Thyroid gland (tissue), 4 donors: ENCODE measurements around the gene POLK. TPM values are rescaled to one million over a fixed set of nuclear protein-coding genes. Genes with fewer than 3 reads are reported as not detected.

Experiments used
- DNase-seq, 2 donors: peaks; one replicate each; pipeline ENCODE4 v3.0.0-alpha.2; 2019
- H3K27ac ChIP-seq, 3 donors: fragments of 200-600 bp; sonication (generic); 1 replicate in 2 of 3; 2 replicates in 1 of 3; pipeline ENCODE4 v1.5.1; 2016 to 2019; ENCODE audit warnings: mild to moderate bottlenecking in 1 of 3, moderate library complexity in 1 of 3
- H3K27me3 ChIP-seq: fragments of 200-600 bp; sonication (generic); one replicate; pipeline ENCODE4 v1.5.1; 2019
- H3K36me3 ChIP-seq, 2 donors: fragments of 200-600 bp; sonication (generic); one replicate each; pipeline ENCODE4 v1.5.1; 2016 to 2019
- H3K4me1 ChIP-seq, 2 donors: fragments of 200-600 bp; sonication (generic); one replicate each; pipeline ENCODE4 v1.5.1; 2017 to 2019
- H3K4me3 ChIP-seq, 3 donors: fragments of 200-600 bp; sonication (generic); replicated peaks in 1 of 3; 1 replicate in 2 of 3; 2 replicates in 1 of 3; pipeline ENCODE4 v1.5.1; 2016; ENCODE audit warnings: mild to moderate bottlenecking in 1 of 3
- H3K9me3 ChIP-seq: fragments of 200-600 bp; sonication (generic); one replicate; pipeline ENCODE4 v1.5.1; 2017
- CTCF ChIP-seq, 6 experiments: fragments of 200-600 bp in 3 of 6; fragments of 450-650 bp in 3 of 6; sonication (generic) in 3 of 6; IDR thresholded peaks; one replicate each; pipeline ENCODE4 v1.5.1; 2016 to 2019; ENCODE audit warnings: antibody characterized with exemption in 6 of 6, mild to moderate bottlenecking in 2 of 6, inconsistent platforms in 1 of 6, moderate library complexity in 1 of 6
- POLR2A ChIP-seq, 2 donors: fragments of 450-650 bp; IDR thresholded peaks; one replicate each; pipeline ENCODE4 v1.6.1; 2017; ENCODE audit warnings: antibody characterized with exemption in 2 of 2, mild to moderate bottlenecking in 2 of 2, moderate library complexity in 1 of 2
- WGBS, 2 donors: methylation state at CpG; one replicate each; pipeline ENCODE4 v1.1.5; 2017; 5-methylcytosine and 5-hydroxymethylcytosine counted together
- intact Hi-C: fragments of 100-400 bp; cut with DNase I; formaldehyde crosslinking; loops from one replicate; pipeline ENCODE4 v1.15.1; 2023
- total RNA-seq, 4 donors: library from RNA; depleted of rRNA; stranded (reverse); fragments of >200 nt; gene quantifications; one replicate each; pipeline ENCODE4 v1.2.3, GENCODE V29; 2016

Gene POLK
- total RNA-seq, 4 donors from 2014 or later: 49.8 to 74.5 (median 63.3) TPM

GRCh38 chr5:75513841-75514240 is 2.1 kb downstream of the POLK start:
- intact Hi-C loops: loop anchor here (5.0 kb wide), 1 partner anchor 277 kb away; the partner anchor contains the start of gene ANKRD31
- no peak overlapping the region for H3K4me3 ChIP-seq
- H3K4me1 ChIP-seq: peaks cover 20 to 22% of the 10 kb centered on the region in 2 donors
- WGBS, 2 donors: 29 to 36% methylated on average over 1 of the region's 1 CpG
- TF ChIP-seq CTCF (IDR thresholded peaks at IDR 0.05): no peak
- TF ChIP-seq POLR2A (IDR thresholded peaks at IDR 0.05): no peak
- DNase-seq: no peak
- H3K36me3 ChIP-seq: no peaks in the 10 kb centered on the region
- H3K27ac ChIP-seq: no peak overlapping the region
- H3K9me3 ChIP-seq: no peaks in the 10 kb centered on the region
- no peaks in the 10 kb centered on the region for H3K27me3 ChIP-seq

- Histone ChIP-seq H3K4me1 (peaks cover 15 to 18% of the 10 kb centered on the region in 2 donors), H3K36me3 (no peaks in the 10 kb centered on the region), H3K27ac (no peak overlapping the region), H3K27me3 (no peaks in the 10 kb centered on the region), H3K9me3 (no peaks in the 10 kb centered on the region), H3K4me3 (no peak overlapping the region)
- intact Hi-C loops: loop anchor here (5.0 kb wide), 1 partner anchor 277 kb away; the partner anchor contains the start of gene ANKRD31
- TF ChIP-seq CTCF (IDR thresholded peaks at IDR 0.05): no peak
- TF ChIP-seq POLR2A (IDR thresholded peaks at IDR 0.05): no peak
- 94% methylated on average over 3 of the region's 3 CpGs for WGBS, 2 donors
- DNase-seq: no peak
Observed at GRCh38 chr5:75514323-75514722, 2.6 kb downstream of the POLK start.

GRCh38 chr5:75519761-75520160 is 8.1 kb downstream of the POLK start:
- Histone ChIP-seq H3K4me3 (no peak overlapping the region), H3K27me3 (no peaks in the 10 kb centered on the region), H3K4me1 (no peaks in the 10 kb centered on the region), H3K27ac (no peak overlapping the region), H3K36me3 (no peaks in the 10 kb centered on the region), H3K9me3 (no peaks in the 10 kb centered on the region)
- intact Hi-C loops: no loop called here
- 85 to 88% methylated on average over 1 of the region's 1 CpG for WGBS, 2 donors
- no peak for DNase-seq
- no peak for TF ChIP-seq POLR2A (IDR thresholded peaks at IDR 0.05)
- no peak for TF ChIP-seq CTCF (IDR thresholded peaks at IDR 0.05)

- no peak for TF ChIP-seq POLR2A (IDR thresholded peaks at IDR 0.05)
- TF ChIP-seq CTCF (IDR thresholded peaks at IDR 0.05): no peak
- Histone ChIP-seq H3K27me3 (no peaks in the 10 kb centered on the region), H3K9me3 (no peaks in the 10 kb centered on the region), H3K27ac (no peak overlapping the region), H3K4me3 (no peak overlapping the region), H3K4me1 (no peaks in the 10 kb centered on the region), H3K36me3 (no peaks in the 10 kb centered on the region)
- DNase-seq: no peak
- intact Hi-C loops: no loop called here
- WGBS, 2 donors: 94 to 99% methylated on average over 2 of the region's 2 CpGs
Observed at GRCh38 chr5:75521195-75521594, 9.5 kb downstream of the POLK start.

- H3K4me1 ChIP-seq: no peaks in the 10 kb centered on the region
- H3K9me3 ChIP-seq: no peaks in the 10 kb centered on the region
- H3K4me3 ChIP-seq: no peak overlapping the region
- H3K27ac ChIP-seq: no peak overlapping the region
- intact Hi-C loops: no loop called here
- TF ChIP-seq POLR2A (IDR thresholded peaks at IDR 0.05) (no peak), CTCF (IDR thresholded peaks at IDR 0.05) (no peak)
- no peaks in the 10 kb centered on the region for H3K36me3 ChIP-seq
- no peak for DNase-seq
- H3K27me3 ChIP-seq: no peaks in the 10 kb centered on the region
Observed at GRCh38 chr5:75522025-75522424, 10.3 kb downstream of the POLK start.
